GM19468 (cell line): ENCODE data around the gene BAG2.
A peak's percentile ranks its signal among the peaks of the same experiment; 100 is the strongest.

ENCODE experiments used
- ATAC-seq: cut with Tn5 transposase; IDR thresholded peaks from one replicate; pipeline ENCODE4 v1.9.1; 2021; ENCODE audit warnings: mild to moderate bottlenecking, moderate library complexity, moderate number of reproducible peaks; ENCODE audit not compliant: unreplicated experiment; ENCODE audit errors: extremely low read depth

Gene BAG2

GRCh38 chr6:57173056-57173885 is 1.1 kb downstream of the BAG2 start:
- ATAC-seq, result no peak

- ATAC-seq, result no peak
Observed at GRCh38 chr6:57173886-57174510, 1.9 kb downstream of the BAG2 start.

- ATAC-seq, result no peak
Observed at GRCh38 chr6:57174511-57174907, 2.4 kb downstream of the BAG2 start.

GRCh38 chr6:57177545-57178265 is 5.6 kb downstream of the BAG2 start:
- no peak for ATAC-seq

GRCh38 chr6:57180596-57180995 is 8.5 kb downstream of the BAG2 start:
- ATAC-seq, result no peak

- no peak for ATAC-seq
Observed at GRCh38 chr6:57182017-57182432, 9.9 kb downstream of the BAG2 start.

GRCh38 chr6:57183336-57183735 is 11.2 kb downstream of the BAG2 start:
- no peak for ATAC-seq

GRCh38 chr6:57190140-57190539 is 18.0 kb downstream of the BAG2 start:
- no peak for ATAC-seq

- no peak for ATAC-seq
Observed at GRCh38 chr6:57193177-57193576, 21.1 kb downstream of the BAG2 start.

- ATAC-seq, result no peak
Observed at GRCh38 chr6:57195457-57195856, 23.3 kb downstream of the BAG2 start.

- no peak for ATAC-seq
Observed at GRCh38 chr6:57198926-57199636, 27.0 kb downstream of the BAG2 start.

GRCh38 chr6:57201718-57202117 is 29.6 kb downstream of the BAG2 start:
- no peak for ATAC-seq

GRCh38 chr6:57205550-57206328 is 33.6 kb downstream of the BAG2 start:
- ATAC-seq, result no peak

- ATAC-seq, result no peak
Observed at GRCh38 chr6:57207141-57207540, 35.0 kb downstream of the BAG2 start.

GRCh38 chr6:57207872-57208271 is 35.7 kb downstream of the BAG2 start:
- ATAC-seq, result no peak

- ATAC-seq, result peak; percentile 40
Observed at GRCh38 chr6:57209030-57209429, 36.9 kb downstream of the BAG2 start.

GRCh38 chr6:57210060-57210459 is 37.9 kb downstream of the BAG2 start:
- ATAC-seq, result no peak

- ATAC-seq, result no peak
Observed at GRCh38 chr6:57215260-57215659, 43.1 kb downstream of the BAG2 start.

GRCh38 chr6:57216235-57217101 is 44.3 kb downstream of the BAG2 start:
- ATAC-seq, result no peak
